Ovary (tissue), 9 donors: ENCODE data around the gene ZNF362. TPM values are rescaled to one million over a fixed set of nuclear protein-coding genes. Genes with fewer than 3 reads are reported as not detected.

Experiments
- DNase-seq, 5 donors: peaks; one replicate each; pipeline ENCODE4 v3.0.0-alpha.2; 2019 to 2020
- H3K27ac ChIP-seq, 2 donors: fragments of 200-600 bp; one replicate each; pipeline versions ENCODE4 v1.5.1 to v1.8.0; 2019 to 2022
- H3K27me3 ChIP-seq: fragments of 200-600 bp; one replicate; pipeline ENCODE4 v1.8.0; 2022
- H3K36me3 ChIP-seq: fragments of 200-600 bp; sonication (generic); one replicate; pipeline ENCODE4 v1.5.1; 2019
- H3K4me1 ChIP-seq: one replicate; pipeline ENCODE4 v1.8.1; 2013; ENCODE audit warnings: mild to moderate bottlenecking, moderate library complexity; ENCODE audit not compliant: insufficient read depth
- H3K4me3 ChIP-seq: fragments of 200-600 bp; sonication (generic); one replicate; pipeline ENCODE4 v1.5.1; 2017
- H3K9me3 ChIP-seq, 2 donors: fragments of 200-600 bp in 1 of 2; sonication (generic) in 1 of 2; one replicate each; pipeline versions ENCODE4 v1.5.1 to v1.8.1; 2013 to 2019; ENCODE audit warnings: mild to moderate bottlenecking in 1 of 2, moderate library complexity in 1 of 2
- CTCF ChIP-seq, 3 donors: fragments of 450-650 bp in 2 of 3; fragments of 200-600 bp in 1 of 3; IDR thresholded peaks; one replicate each; pipeline versions ENCODE4 v1.5.1 to v1.8.0; 2016 to 2022; ENCODE audit warnings: antibody characterized with exemption in 3 of 3, mild to moderate bottlenecking in 1 of 3
- EP300 ChIP-seq: sonication (generic); formaldehyde crosslinking; IDR thresholded peaks from one replicate; pipeline ENCODE4 v1.6.1; 2017; ENCODE audit warnings: antibody characterized with exemption
- POLR2A ChIP-seq: fragments of 450-650 bp; IDR thresholded peaks from one replicate; pipeline ENCODE4 v1.6.1; 2017; ENCODE audit warnings: antibody characterized with exemption, mild to moderate bottlenecking, moderate library complexity
- WGBS, 3 donors: extraction: QIAGEN DNeasy Blood & Tissue Kit in 1 of 3; methylation state at CpG; one replicate each; pipeline versions ENCODE4 v1.1.5 to v1.1.7; 2013 to 2017; 5-methylcytosine and 5-hydroxymethylcytosine counted together
- intact Hi-C, 4 donors: fragments of 100-400 bp; cut with DNase I; formaldehyde crosslinking; loops; one replicate each; pipeline versions ENCODE4 v1.11.0 to v1.15.1; 2022 to 2023
- polyA plus RNA-seq, 2 donors: library from polyadenylated mRNA; stranded (reverse); fragments of 200-250 nt in 1 of 2; fragments of 350-450 nt in 1 of 2; fragmentation: Illumina TruSeq in 1 of 2; extraction: RNeasy Lipid Tissue Mini Kit (QIAGEN cat#74804) in 1 of 2; gene quantifications; one replicate each; pipeline ENCODE4 v1.2.3, GENCODE V29; 2013 to 2014
- total RNA-seq, 7 donors: library from RNA; depleted of rRNA in 2 of 7; stranded (reverse); fragments of >200 nt in 2 of 7; fragmentation: NEBNext Ultra II Directional in 3 of 7; extraction: Animal tissue kit (Norgen Biotek cat#: 25700) in 3 of 7; gene quantifications; one replicate each; pipeline versions ENCODE4 v1.1.0 to v1.2.4, GENCODE V29; 2016 to 2023
- donor health status: DM: no; HTN: no; CAD: no; lungs with moderate emphysema.
- donor health status: DM: no; HTN: no; CAD: no.
- donor health status: Bipolar disorder and iron deficiency.
- donor health status: DM: yes; HTN: yes; CAD: no.
- donor health status: DM: no; HTN: no; CAD: no.
- donor health status: DM: yes; HTN: yes; CAD: no.

Gene ZNF362
- total and polyA plus RNA-seq, 9 donors: 8.2 to 52.6 (median 32.7) TPM

- peaks cover 36% of the 10 kb centered on the region for H3K4me1 ChIP-seq
- no peaks in the 10 kb centered on the region for H3K9me3 ChIP-seq
- no peak overlapping the region for H3K27ac ChIP-seq
- DNase-seq: no peak
- TF ChIP-seq EP300: no peak
- TF ChIP-seq POLR2A: no peak
- no peak for TF ChIP-seq CTCF (IDR thresholded peaks at IDR 0.05)
- no peak overlapping the region for H3K4me3 ChIP-seq
- WGBS, 3 donors: 8 to 17% (median 9%) methylated on average over 2 of the region's 2 CpGs
- no peaks in the 10 kb centered on the region for H3K36me3 ChIP-seq
- no peaks in the 10 kb centered on the region for H3K27me3 ChIP-seq
- intact Hi-C loops: no loop called here
Observed at GRCh38 chr1:33344896-33345560, 88.7 kb downstream of the ZNF362 start.

GRCh38 chr1:33346533-33346926 lies 90.2 kb downstream of the ZNF362 start:
- peaks cover 32% of the 10 kb centered on the region for H3K4me1 ChIP-seq
- no peaks in the 10 kb centered on the region for H3K27me3 ChIP-seq
- WGBS, 3 donors: 23 to 34% (median 25%) methylated on average over 3 of the region's 3 CpGs
- no peaks in the 10 kb centered on the region for H3K36me3 ChIP-seq
- H3K4me3 ChIP-seq: peak overlapping the region; percentile 7
- TF ChIP-seq POLR2A (no peak), EP300 (no peak), CTCF (IDR thresholded peaks at IDR 0.05) (no peak)
- no peak for DNase-seq
- H3K9me3 ChIP-seq: no peaks in the 10 kb centered on the region
- H3K27ac ChIP-seq: peak overlapping the region in 1 of 2 donors; percentile 51
- intact Hi-C loops: no loop called here

GRCh38 chr1:33346927-33347649 lies 90.8 kb downstream of the ZNF362 start:
- H3K36me3 ChIP-seq: no peaks in the 10 kb centered on the region
- H3K4me3 ChIP-seq: peak overlapping the region; percentile 87
- H3K9me3 ChIP-seq: no peaks in the 10 kb centered on the region
- peak overlapping the region; percentile 38 to 51 for H3K27ac ChIP-seq
- DNase-seq: peak in 1 of 5 donors; percentile 58
- WGBS, 3 donors: 18 to 29% (median 28%) methylated on average over 2 of the region's 2 CpGs
- peaks cover 29% of the 10 kb centered on the region for H3K4me1 ChIP-seq
- intact Hi-C loops: no loop called here
- no peaks in the 10 kb centered on the region for H3K27me3 ChIP-seq
- TF ChIP-seq CTCF (IDR thresholded peaks at IDR 0.05) (no peak), EP300 (no peak), POLR2A (no peak)

- peak overlapping the region; percentile 11 to 90 for H3K27ac ChIP-seq
- H3K36me3 ChIP-seq: no peaks in the 10 kb centered on the region
- DNase-seq: peak in 4 of 5 donors; percentile 51 to 70 (median 64)
- peak overlapping the region; percentile 87 for H3K4me3 ChIP-seq
- intact Hi-C loops: no loop called here
- no peaks in the 10 kb centered on the region for H3K27me3 ChIP-seq
- 3 to 19% (median 3%) methylated on average over 5 of the region's 5 CpGs for WGBS, 3 donors
- H3K4me1 ChIP-seq: peaks cover 25% of the 10 kb centered on the region
- no peaks in the 10 kb centered on the region for H3K9me3 ChIP-seq
- TF ChIP-seq EP300 (no peak), CTCF (IDR thresholded peaks at IDR 0.05) (no peak), POLR2A (no peak)
Observed at GRCh38 chr1:33347650-33347992, 91.3 kb downstream of the ZNF362 start.
